GM23338 (cell line): ENCODE measurements around the gene AKAP1. TPM values are rescaled to one million over a fixed set of nuclear protein-coding genes. Genes with fewer than 3 reads are reported as not detected.

Source experiments
- ATAC-seq: fragments of 200-7000 bp; cut with Tn5 transposase; 3 replicates; pipeline ENCODE4 v1.9.1; 2020
- DNase-seq: peaks from one replicate; pipeline ENCODE4 v3.0.0-alpha.2; 2015; ENCODE audit warnings: low spot score
- H2AFZ ChIP-seq: fragments of 200-600 bp; sonication (generic); 2 replicates; pipeline ENCODE4 v1.8.0; 2016; ENCODE audit warnings: antibody characterized with exemption, mild to moderate bottlenecking, moderate library complexity
- H3F3A ChIP-seq: fragments of 200-600 bp; sonication (generic); replicated peaks from 2 replicates; pipeline ENCODE4 v1.8.0; 2017; ENCODE audit warnings: antibody characterized with exemption, mixed run types, low read depth
- H3K27ac ChIP-seq: fragments of 200-600 bp; sonication (generic); 2 replicates; pipeline ENCODE4 v1.6.1; 2016; ENCODE audit warnings: low read depth
- H3K27me3 ChIP-seq: fragments of 200-600 bp; sonication (generic); 2 replicates; pipeline ENCODE4 v1.8.0; 2016; ENCODE audit warnings: mild to moderate bottlenecking, mixed run types, moderate library complexity; ENCODE audit not compliant: insufficient read depth
- H3K36me3 ChIP-seq: fragments of 200-600 bp; sonication (generic); 2 replicates; pipeline ENCODE4 v1.8.0; 2016; ENCODE audit warnings: mild to moderate bottlenecking; ENCODE audit not compliant: insufficient read depth
- H3K4me1 ChIP-seq: fragments of 200-600 bp; sonication (generic); 2 replicates; pipeline ENCODE4 v1.8.0; 2016; ENCODE audit warnings: mild to moderate bottlenecking, moderate library complexity; ENCODE audit not compliant: insufficient read depth
- H3K4me2 ChIP-seq: fragments of 200-600 bp; sonication (generic); 2 replicates; pipeline ENCODE4 v1.7.1; 2017; ENCODE audit warnings: mixed run types
- H3K4me3 ChIP-seq: fragments of 200-600 bp; sonication (generic); 2 replicates; pipeline ENCODE4 v1.6.1; 2016; ENCODE audit warnings: mixed run types
- H3K79me2 ChIP-seq: fragments of 200-600 bp; sonication (generic); replicated peaks from 2 replicates; pipeline ENCODE4 v1.8.0; 2017; ENCODE audit warnings: mild to moderate bottlenecking; ENCODE audit not compliant: insufficient read depth
- H3K9me2 ChIP-seq: fragments of 200-600 bp; sonication (generic); 2 replicates; pipeline ENCODE4 v1.8.0; 2017; ENCODE audit not compliant: insufficient read depth
- H4K20me1 ChIP-seq: fragments of 200-600 bp; sonication (generic); replicated peaks from 2 replicates; pipeline ENCODE4 v1.8.0; 2017; ENCODE audit warnings: mild to moderate bottlenecking; ENCODE audit not compliant: insufficient read depth
- H3K27ac Mint-ChIP-seq: 2 replicates; pipeline ENCODE4 v1.8.0; 2020; ENCODE audit warnings: inconsistent platforms, mild to moderate bottlenecking, moderate library complexity, mixed read lengths
- H3K27me3 Mint-ChIP-seq: 3 replicates; pipeline ENCODE4 v1.8.0; 2022; ENCODE audit warnings: low read depth, mild to moderate bottlenecking, moderate library complexity, mixed read lengths, inconsistent platforms; ENCODE audit not compliant: insufficient read depth, poor library complexity
- H3K36me3 Mint-ChIP-seq: 3 replicates; pipeline ENCODE4 v1.8.0; 2021; ENCODE audit warnings: low read depth, mild to moderate bottlenecking, inconsistent platforms, moderate library complexity, mixed read lengths
- H3K4me1 Mint-ChIP-seq: 3 replicates; pipeline ENCODE4 v1.8.0; 2020; ENCODE audit warnings: mild to moderate bottlenecking, inconsistent platforms, mixed read lengths
- H3K4me3 Mint-ChIP-seq: 3 replicates; pipeline ENCODE4 v1.8.0; 2021; ENCODE audit warnings: moderate library complexity, mild to moderate bottlenecking, inconsistent platforms, mixed read lengths
- H3K9me3 Mint-ChIP-seq: 3 replicates; pipeline ENCODE4 v1.8.0; 2020; ENCODE audit warnings: moderate library complexity, mild to moderate bottlenecking, inconsistent platforms, mixed read lengths
- CREB1 ChIP-seq: fragments of 250-450 bp; sonication (Bioruptor Pico); IDR thresholded peaks from 2 replicates; pipeline ENCODE4 v1.5.0; 2020; ENCODE audit warnings: low read depth, mild to moderate bottlenecking, moderate library complexity
- EZH2 ChIP-seq: fragments of 200-600 bp; sonication (generic); IDR thresholded peaks from one replicate; pipeline ENCODE4 v1.8.0; 2017; ENCODE audit warnings: antibody characterized with exemption, mild to moderate bottlenecking, low read depth; ENCODE audit not compliant: unreplicated experiment
- EZH2phosphoT487 ChIP-seq: fragments of 200-600 bp; sonication (generic); IDR thresholded peaks from one replicate; pipeline ENCODE4 v1.8.1; 2018; ENCODE audit warnings: antibody characterized with exemption; ENCODE audit not compliant: unreplicated experiment
- NANOG ChIP-seq: IDR thresholded peaks from 2 replicates; pipeline ENCODE4 v1.6.1; 2016; ENCODE audit warnings: antibody characterized with exemption, borderline replicate concordance
- STAT1 ChIP-seq: IDR thresholded peaks from one replicate; pipeline ENCODE4 v1.6.1; 2016; ENCODE audit warnings: antibody characterized with exemption; ENCODE audit not compliant: unreplicated experiment
- ZNF462 ChIP-seq: fragments of 250-450 bp; sonication (Bioruptor Pico); IDR thresholded peaks from 2 replicates; pipeline ENCODE4 v1.5.0; 2020; ENCODE audit warnings: mild to moderate bottlenecking, moderate library complexity
- polyA plus RNA-seq: library from polyadenylated mRNA; unstranded; fragments of >200 nt; fragmentation: Nextera tagmentation; extraction: Ambion mirVana; gene quantifications from 2 replicates; pipeline ENCODE4 v1.2.1, GENCODE V29; 2016
- total RNA-seq: library from RNA; depleted of rRNA; stranded (reverse); fragments of >200 nt; shearing (Covaris generic); gene quantifications from 2 replicates; pipeline ENCODE4 v1.2.3, GENCODE V29; 2014

The AKAP1 gene
- total and polyA plus RNA-seq, 2 experiments from 2014 or later, result 19.6 to 45.9 TPM

DNA sequence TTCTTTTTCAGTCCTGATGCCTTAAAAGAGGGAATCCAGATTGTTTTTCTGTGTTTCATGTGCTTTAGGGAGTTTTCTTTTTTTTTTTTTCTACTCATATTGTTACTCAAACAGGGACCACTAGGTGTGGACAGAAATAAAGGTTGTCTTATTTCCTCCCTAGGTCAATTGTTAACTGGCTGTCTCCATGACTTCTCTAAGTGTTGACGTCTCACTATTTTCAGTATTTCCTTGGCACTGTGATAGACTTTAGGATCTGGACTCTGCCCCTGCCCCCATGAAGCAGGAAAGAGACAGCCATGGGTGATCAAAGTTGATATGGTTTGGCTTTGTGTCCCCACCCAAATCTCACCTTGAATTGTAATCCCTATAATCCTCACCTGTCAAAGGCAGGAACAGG lies 73.7 kb downstream of the AKAP1 start (continued):
- no peak for TF ChIP-seq ZNF462 (CRISPR knock-in tag)

GRCh38 chr17:57160624-57161023 lies 75.6 kb downstream of the AKAP1 start:
- Histone ChIP-seq H3K4me2 (no peak overlapping the region), H3K9me2 (no peaks in the 10 kb centered on the region; the same call in 1 of the 2 replicates), H4K20me1 (no peaks in the 10 kb centered on the region), H3K79me2 (no peaks in the 10 kb centered on the region), H3K36me3 (no peaks in the 10 kb centered on the region), H3F3A (no peaks in the 10 kb centered on the region), H3K27me3 (no peaks in the 10 kb centered on the region), H2AFZ (no peak overlapping the region), H3K4me1 (no peaks in the 10 kb centered on the region), H3K27ac (no peak overlapping the region), H3K4me3 (no peak overlapping the region)
- DNase-seq, result no peak
- Mint-ChIP-seq H3K4me1 (peaks cover 2% of the 10 kb centered on the region; the same call in 2 of the 3 replicates), H3K27me3 (peaks cover 5% of the 10 kb centered on the region), H3K27ac (no peak overlapping the region), H3K36me3 (no peaks in the 10 kb centered on the region), H3K9me3 (peaks cover 5% of the 10 kb centered on the region; the same call in 2 of the 3 replicates), H3K4me3 (no peak overlapping the region)
- ATAC-seq, result no peak
- TF ChIP-seq NANOG, result no peak
- no peak for TF ChIP-seq CREB1 (CRISPR knock-in tag)
- TF ChIP-seq STAT1, result no peak
- no peak for TF ChIP-seq EZH2phosphoT487
- TF ChIP-seq EZH2, result no peak
- no peak for TF ChIP-seq ZNF462 (CRISPR knock-in tag)
